Skin of body (tissue), 2 donors: ENCODE measurements around the gene PLEKHA7. TPM values are rescaled to one million over a fixed set of nuclear protein-coding genes. Genes with fewer than 3 reads are reported as not detected.

Experiments
- DNase-seq: peaks from one replicate; lab custom pipeline; 2025; lab: John Stamatoyannopoulos, UW
- total RNA-seq: library from RNA; depleted of rRNA; stranded (reverse); fragments of >200 nt; gene quantifications from one replicate; pipeline ENCODE4 v1.2.3, GENCODE V29; 2014

PLEKHA7 gene
- total RNA-seq, 1 donor from 2014 or later, result 19.9 TPM

- peak; percentile 86 for DNase-seq
Measured at GRCh38 chr11:16776711-16777612, 237.3 kb downstream of the PLEKHA7 start.

DNA sequence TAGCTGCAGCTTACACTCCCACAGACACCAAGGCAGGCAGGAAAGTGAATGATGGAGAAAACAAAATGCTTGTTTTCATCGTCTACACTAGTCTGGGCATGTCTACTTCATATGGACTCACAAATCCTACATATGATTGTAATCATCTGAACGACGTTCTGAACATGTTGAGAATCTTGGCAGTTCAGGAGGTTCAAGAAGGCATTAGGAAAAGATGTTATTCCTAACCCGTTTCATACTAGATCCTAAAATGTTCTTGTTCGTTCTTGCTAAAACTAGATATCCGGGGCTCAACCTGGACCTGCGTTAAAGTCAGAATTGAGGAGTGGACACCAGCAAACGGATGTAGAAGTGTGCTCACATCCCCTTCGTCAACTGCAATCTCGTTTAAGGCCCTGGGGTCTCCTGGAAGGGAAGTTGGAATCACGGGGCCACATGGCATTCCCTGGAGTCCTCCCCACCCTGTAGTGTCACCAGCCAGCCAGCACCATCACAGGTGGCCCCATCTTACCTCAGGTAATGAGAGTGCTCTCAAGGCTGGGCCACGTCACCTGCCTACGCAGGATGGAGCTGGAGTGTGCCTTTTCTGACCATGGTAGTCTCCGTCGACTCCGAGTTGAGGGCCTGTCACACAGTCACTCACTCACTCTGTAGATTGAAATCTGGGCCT lies 238.5 kb downstream of the PLEKHA7 start:
- peak; percentile 84 for DNase-seq

GRCh38 chr11:16774936-16775613 lies 239.1 kb downstream of the PLEKHA7 start:
- no peak for DNase-seq

GRCh38 chr11:16773981-16774935 lies 240.0 kb downstream of the PLEKHA7 start:
- peak; percentile 39 for DNase-seq

DNA sequence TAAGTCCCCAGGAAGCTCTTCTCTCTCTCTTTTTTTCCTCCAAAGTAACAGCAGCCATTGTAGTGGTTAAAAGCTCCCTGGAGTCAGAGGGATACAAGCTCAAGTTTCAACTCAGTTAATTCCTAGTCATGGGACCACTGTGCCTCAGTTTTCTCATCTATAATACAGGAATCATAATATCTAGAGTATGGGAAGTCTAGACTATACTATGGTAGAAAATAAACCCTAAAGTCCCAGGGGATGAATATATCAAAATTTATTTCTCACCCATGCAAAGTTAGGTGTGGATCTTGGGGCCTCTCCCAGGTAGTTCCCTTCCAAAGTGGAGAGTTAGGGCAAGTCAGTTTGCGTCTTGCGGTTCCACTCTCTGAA lies 242.1 kb downstream of the PLEKHA7 start:
- DNase-seq, result no peak

DNA sequence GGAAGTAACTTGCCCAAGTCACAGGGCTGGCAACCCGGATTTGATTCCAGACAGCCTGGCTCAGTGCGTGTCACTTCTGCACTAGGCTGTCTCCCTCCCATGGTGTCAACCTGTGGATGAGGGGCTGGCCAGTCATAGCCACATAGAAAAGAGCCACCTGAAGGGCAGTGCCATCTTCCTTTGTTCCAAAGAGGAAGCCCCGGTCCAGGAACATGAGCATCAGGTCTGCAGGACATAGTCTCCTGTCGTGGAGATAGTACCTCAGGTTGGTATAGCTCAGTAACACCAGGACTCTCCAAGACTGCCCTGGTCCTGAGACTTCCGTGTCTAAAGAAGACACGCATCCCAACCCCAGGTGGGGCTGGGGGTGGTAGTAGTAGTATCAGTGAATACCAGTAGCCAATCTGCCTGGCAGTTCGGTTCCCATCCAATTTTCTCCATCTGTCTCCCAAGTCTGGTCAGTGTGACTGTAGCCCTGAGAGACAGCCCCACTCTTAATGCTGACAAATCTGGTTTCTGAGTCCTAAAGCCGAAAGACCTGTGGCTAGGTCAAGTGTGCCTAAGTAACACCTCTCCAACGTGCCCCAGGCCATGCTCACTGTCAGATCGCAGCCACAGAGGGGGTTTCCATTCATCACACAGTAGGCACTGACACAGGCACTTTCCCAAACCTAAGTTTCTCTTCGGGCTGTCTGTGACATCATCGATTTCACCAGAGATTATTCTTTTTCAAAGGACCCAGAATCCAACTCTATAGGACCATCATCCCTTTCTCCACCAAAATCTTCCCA lies 242.7 kb downstream of the PLEKHA7 start:
- DNase-seq, result no peak

DNA sequence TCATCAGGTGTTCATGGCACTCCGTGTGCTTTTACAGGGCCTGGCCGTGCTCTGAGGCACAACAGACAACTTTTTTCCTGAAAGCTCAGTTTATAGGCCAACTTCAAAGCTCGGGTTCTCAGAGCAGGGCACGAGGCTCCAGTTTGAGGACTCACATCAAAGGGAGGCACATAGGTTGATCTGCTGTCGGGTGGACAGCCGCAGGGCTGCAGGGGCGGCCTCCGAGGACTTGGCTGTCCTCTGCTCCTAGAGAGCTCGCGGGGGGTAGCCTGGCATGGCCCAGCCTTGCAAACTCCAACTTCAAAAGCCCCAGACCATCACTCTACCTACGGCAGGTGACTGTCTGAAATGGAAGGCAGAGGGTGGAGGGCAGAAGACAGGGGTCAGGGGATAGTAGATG lies 244.2 kb downstream of the PLEKHA7 start:
- DNase-seq, result no peak

- no peak for DNase-seq
Measured at GRCh38 chr11:16769386-16769785, 244.8 kb downstream of the PLEKHA7 start.

- DNase-seq, result no peak
Measured at GRCh38 chr11:16767957-16768356, 246.3 kb downstream of the PLEKHA7 start.

DNA sequence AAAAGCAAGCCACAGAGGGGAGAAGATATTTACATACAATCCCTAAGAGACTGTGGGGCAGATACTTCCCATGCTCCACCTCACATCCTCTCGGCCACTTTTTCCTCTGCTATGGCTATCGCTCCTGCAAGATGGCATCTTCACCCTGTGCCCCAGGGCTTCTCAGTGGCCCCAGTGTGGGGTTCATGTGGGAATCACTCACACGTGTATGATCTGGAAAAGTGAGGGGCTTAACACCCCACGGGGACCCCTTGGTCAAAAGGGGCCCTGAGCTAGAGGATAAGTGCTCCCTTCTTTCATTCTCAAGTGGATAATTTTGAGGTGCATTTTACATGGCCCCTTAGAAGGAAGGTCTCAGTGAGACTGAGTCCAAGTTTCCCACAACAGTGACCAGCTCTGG lies 247.1 kb downstream of the PLEKHA7 start:
- DNase-seq, result no peak

- no peak for DNase-seq
Measured at GRCh38 chr11:16764888-16765287, 249.3 kb downstream of the PLEKHA7 start.

DNA sequence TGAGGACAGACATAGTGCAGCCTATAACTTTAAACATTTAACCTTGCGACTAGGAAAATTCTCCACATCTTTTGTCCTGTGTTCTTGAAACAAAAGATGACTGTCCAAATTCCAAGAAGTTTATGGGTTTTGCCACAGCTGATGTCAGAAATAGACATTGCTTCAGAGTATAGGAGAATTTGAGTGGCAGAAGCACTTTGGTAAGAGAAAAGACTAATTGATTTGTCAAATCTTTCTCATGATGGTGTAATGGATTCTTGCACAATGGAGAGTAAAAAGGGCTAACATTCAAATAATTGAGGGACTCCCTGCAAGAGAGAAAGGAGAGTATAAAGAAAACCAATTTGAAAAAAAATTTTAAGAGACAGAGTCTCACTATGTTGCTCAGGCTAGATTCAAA lies 250.5 kb downstream of the PLEKHA7 start:
- DNase-seq, result no peak

DNA sequence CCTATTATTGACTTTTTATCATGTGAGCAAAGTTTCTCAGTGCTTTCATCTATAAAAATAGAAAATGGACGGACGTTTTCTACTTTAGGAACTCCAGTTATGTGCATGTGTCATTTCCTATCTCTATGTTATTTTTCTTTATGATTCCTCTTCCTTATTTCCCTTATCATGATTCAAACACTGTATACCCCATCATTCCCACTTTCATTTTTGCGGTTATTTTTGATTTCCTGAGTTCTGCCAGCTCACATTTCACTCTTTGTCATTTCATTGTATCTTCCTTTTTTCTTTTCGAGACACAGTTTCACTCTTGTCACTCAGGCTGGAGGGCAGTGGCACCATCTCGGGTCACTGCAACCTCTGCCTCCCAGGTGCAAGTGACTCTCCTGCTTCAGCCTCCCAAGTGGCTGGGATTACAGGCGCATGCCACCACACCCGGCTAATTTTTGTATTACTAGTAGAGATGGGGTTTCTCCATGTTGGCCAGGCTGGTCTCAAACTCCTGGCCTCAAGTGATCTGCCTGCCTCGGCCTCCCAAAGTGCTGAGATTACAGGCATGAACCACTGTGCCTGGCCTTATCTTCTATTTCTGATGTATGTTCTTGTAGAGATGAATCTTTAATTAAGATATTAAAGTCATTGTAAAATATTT lies 254.2 kb downstream of the PLEKHA7 start:
- no peak for DNase-seq

- no peak for DNase-seq
Measured at GRCh38 chr11:16758382-16759024, 255.7 kb downstream of the PLEKHA7 start.

DNA sequence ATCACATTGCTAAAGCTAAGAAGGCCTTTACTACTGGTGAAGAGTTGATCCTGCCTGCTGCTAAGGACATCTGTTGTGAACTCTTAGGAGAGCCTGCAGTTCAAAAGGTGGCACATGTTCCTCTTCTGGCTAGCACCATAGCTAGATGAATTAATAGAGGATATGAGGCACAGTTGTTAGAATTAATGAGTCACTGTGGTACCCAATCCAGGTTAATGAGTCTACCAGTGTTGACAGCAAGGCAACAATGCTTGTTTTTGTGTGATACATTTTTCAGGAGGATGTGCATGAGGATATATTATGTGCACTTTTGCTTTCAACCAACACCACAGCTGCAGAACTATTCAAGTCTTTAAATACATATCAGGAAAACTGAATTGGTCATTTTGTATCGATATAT lies 263.8 kb downstream of the PLEKHA7 start:
- DNase-seq, result no peak

DNA sequence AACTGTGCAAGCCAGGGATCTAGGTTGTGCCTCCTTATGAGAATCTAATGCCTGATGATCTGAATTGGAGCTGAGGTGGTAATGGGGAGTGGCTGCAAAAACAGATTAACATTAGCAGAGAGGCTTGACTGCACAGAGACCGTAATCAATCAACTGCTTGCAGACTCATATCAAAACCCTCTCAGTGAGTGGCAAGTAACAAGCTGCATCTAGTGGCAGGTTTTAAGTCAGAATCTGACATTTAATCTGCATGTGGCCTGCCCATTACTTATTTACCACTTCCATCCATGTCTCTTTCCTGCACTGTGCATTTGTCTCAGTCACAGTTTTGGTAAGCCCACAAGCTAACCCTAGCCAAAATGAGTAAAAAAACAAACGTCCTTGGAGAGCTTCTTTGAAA lies 264.5 kb downstream of the PLEKHA7 start:
- no peak for DNase-seq

DNA sequence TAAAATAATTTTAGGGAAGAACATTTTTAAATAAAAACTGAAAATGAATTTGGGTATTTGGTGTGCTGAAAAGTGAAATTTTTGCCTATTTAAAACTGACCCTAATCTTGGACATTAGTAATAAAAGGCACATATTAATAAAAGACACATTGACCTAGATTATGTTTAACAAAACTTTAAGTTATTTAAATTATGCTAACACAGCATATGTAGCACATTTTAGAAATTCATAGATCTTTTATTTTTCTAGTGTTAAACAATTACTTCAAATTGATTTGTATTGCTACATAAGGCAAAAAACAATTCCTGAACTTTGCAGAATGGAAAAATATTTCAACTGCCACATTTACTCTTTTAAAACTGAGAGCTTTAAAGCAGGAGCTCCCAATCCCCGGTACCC lies 265.1 kb downstream of the PLEKHA7 start:
- no peak for DNase-seq

DNA sequence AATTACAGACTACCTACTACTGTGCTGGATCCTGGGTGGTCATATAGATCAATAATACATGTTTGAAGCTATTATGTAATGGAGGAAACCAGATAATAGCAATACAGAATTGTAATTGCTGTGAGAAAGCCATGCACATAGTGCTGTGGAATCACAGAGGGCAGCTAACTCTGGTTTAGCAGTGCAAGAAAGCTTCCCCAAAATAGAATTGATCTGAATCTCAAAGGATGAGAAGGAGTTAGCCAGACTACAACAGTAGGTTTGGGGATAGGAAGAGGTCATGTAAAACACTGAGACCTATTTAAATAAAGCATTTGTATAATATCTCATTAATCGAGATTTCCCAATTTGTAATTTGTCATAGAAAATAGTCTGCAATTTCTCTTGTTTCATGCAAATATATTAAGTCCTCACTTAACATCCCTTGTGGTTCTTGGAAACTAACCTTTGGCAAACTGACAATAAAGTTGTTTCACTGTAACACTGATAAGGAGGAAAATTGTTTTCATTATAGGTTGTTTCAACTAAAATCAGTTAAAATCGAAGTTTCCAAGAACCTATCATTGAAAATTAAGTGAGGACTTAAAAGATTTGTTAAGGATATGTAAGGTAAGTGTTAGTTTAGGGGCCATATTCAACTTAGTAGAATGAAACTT lies 268.1 kb downstream of the PLEKHA7 start:
- no peak for DNase-seq
